ENCODE measurements around the gene GNL2.
A peak's percentile ranks its signal among the peaks of the same experiment; 100 is the strongest.
"Not testable (repeated sequence)": the region's sequence is repeated elsewhere in the genome, so short reads cannot be mapped to it uniquely, and the experiment has no call there.

Gene GNL2

DNA sequence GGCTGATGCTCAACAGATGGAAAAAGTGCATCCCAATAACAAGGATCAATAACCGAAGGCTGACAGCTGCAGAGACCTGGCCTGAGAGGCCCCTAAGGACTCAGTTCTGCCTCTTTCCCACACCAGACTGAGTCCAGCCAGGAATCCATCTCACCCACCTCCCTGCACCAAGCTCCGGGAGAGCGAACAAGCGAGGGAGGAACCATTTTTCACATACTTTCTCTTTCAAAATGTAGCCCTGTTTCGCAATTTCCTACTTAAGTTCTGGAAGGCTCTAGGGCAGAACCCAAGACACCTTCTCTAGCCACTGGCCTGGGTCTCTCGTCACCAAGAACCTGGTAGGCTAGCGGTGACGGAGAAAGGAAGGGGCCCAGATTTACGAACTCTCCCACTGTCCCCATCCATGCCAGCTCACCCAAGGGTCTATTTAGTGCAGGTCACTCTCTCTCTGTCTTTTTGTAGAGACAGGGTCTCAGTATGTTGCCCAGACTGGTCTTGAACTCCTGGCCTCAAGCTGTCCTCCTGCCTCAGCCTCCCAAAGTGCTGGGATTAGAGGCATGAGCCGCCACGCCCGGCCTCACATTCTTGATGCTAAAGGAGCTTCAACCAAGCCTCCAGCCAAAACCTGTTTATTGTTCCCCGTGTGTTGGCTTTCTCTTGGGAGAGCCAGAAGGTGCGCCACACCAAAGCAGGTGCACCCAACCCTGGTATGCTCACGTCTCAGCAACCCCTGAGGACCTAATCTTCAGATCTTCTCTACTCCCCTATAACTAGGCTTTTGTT, 10.9 kb upstream of the GNL2 start:
- DNase-seq = no peak

DNA sequence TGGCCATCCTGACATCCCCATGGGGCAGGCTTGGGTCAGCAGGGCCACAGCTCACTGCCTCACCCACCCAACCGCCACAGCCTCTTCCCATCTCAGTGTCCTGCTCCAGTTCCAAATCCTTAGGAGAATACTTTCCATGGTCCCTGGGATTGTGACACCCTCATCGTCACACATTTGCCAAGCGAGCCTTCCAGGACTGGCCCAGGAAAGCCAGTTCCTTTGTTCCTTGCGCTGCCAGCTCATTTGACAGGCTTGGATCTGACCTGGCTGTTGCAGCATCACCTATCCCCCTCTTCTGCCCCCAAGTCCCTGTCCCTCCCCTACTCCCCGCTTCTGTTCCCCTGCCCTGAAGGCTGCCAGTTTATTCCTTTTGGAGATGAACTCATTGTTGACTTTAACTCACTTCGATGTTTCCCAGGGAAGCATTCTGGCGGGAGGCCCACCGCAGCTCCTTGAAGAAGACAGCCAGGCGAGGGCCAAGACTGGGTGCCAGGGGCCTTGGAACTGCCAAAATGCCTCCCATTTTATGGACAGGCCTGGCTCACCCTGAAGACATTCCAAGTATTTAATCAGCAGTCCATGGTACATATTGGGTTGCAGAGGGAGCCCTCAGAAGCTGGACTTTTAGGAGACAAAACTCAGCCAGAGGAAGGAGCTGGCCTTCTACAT, 10.2 kb upstream of the GNL2 start:
- DNase-seq = no peak

GRCh38 chr1:37605061-37605650, 9.4 kb upstream of the GNL2 start:
- no peak for DNase-seq

DNA sequence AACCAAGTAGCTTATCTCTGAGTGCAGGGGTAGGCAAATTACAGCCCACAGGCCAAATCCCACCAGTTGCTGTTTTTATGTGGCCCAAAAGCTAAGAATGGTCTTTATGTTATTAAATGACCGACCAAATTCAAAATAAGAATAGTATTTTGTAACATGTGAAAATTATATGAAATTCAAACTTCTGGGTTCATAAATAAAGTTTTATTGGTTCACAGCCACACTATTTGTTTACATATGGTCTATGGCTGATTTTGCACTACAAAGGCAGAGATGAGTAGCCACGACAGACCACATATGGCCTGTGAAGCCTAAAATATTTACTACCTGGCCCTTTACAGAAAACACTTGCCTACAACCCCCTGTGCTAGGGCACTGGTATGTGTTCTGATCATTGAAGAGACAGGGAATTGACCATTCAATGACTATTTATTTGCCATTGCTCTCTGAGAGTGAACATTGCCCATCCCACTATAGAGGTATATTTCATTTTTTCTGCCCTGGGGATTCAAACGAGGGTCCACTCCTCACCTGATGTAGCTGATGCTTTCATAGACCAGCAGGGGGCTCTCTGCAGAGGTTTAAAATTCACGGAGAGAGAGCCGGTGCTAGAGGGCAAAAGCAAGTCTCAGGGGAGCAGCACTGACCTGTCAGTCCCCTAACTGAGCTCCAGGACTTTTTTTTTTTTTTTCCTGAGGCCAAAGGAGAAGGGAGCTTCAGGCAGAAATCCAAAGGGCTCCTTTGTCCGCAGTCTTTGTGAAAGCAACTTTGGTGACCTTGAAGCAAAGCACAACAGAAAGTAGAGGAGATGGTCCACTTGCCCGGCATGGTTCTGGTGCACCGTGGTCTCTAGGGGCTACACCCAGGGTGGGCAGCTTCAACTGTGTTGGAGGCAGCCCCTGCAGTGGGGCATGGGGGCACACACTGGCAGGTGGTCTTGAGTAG, 7.3 kb upstream of the GNL2 start:
- peak; percentile 6 for DNase-seq

GRCh38 chr1:37601441-37601840, 5.7 kb upstream of the GNL2 start:
- no peak for DNase-seq

GRCh38 chr1:37599940-37600339, 4.2 kb upstream of the GNL2 start:
- DNase-seq = peak; percentile 2

DNA sequence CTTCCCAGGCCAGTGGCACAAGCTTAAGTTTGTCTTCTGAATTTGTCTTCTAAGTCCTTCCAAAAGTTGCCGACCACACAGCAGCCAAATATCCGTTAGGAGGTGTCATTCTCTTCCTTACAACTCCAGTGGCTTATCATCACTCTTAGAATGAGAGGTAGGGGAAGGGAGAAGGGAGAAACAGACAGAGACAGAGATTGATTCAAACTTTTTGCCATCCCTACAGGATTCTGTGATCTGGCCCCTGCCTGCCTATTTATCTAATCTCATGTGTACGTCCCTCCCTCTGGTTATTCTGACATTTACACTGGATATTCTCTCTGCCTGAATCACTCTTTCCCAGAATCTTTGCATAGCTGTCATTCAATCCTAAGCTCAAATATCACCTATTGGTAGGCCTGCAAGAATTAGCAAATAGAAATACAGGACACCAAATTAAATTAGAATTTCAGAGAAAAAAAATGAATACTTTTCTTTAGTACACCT, 488 bp upstream of the GNL2 start:
- no peak for DNase-seq

- no peak for DNase-seq
Observed at GRCh38 chr1:37593726-37594125, 2.0 kb downstream of the GNL2 start.

- DNase-seq = no peak
Observed at GRCh38 chr1:37588939-37589338, 6.8 kb downstream of the GNL2 start.

GRCh38 chr1:37584544-37584943, 11.2 kb downstream of the GNL2 start:
- DNase-seq = not testable (repeated sequence)

- DNase-seq = no peak
Observed at GRCh38 chr1:37575692-37576091, 20.0 kb downstream of the GNL2 start.

GRCh38 chr1:37574834-37575480, 20.8 kb downstream of the GNL2 start:
- no peak for DNase-seq

DNA sequence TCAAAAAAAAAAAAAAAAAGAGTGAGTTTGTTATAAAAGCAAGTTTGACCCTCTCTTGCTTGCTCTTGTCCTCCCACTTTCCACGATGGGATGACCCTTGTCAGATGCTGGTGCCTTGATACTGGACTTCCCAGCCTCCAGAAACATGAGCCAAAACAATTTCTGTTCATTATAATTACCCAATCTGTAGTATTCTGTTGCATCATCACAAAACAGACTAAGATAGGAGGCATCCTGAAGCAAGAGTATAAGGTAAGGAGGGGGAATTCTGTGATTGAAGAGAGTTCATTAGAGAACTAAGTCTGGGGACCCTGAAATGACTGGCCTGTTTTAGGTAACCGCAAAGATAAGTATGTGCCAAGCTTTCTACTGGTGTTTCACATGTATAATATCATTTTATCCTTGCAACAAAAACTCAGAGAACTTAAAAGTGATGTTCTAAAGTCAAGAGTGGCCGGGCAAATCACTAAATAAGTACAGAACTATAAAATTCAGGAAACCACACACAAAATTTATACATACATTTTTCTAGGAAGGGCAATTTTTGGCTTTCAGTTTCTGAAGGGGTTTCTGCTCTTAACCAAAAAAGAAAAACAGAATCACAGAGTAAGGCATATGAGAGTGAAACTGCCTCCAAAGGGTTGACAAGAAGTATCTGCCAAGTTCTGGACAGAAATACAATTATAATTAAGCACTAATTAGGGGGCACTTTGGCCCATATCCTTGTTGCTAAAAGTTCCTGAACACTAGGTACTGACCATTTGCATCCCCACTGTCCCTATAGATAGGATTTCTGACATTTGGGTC, 25.0 kb downstream of the GNL2 start:
- DNase-seq = no peak

DNA sequence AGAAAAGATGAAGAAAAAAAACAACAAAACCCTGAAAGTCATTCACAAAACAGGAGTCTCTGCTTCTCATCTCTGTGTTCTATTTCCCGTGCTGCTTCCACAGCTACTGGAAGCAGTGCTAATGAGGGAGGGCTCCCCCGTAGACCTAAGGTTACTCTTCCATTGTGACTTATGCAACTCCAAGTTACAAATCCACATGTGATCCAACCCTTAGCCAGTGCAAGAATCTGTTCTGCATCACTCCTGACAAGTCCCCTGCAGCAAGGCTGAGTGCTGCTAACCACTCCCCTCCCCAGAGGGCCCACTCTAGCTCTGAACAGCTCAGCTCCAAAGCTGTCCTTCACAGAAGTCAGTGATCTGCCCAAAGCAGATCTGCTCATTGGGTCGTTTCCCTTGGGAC, 28.7 kb downstream of the GNL2 start:
- DNase-seq = no peak

- no peak for DNase-seq
Observed at GRCh38 chr1:37564892-37565291, 30.8 kb downstream of the GNL2 start.

- DNase-seq = no peak
Observed at GRCh38 chr1:37562984-37563383, 32.8 kb downstream of the GNL2 start.

DNA sequence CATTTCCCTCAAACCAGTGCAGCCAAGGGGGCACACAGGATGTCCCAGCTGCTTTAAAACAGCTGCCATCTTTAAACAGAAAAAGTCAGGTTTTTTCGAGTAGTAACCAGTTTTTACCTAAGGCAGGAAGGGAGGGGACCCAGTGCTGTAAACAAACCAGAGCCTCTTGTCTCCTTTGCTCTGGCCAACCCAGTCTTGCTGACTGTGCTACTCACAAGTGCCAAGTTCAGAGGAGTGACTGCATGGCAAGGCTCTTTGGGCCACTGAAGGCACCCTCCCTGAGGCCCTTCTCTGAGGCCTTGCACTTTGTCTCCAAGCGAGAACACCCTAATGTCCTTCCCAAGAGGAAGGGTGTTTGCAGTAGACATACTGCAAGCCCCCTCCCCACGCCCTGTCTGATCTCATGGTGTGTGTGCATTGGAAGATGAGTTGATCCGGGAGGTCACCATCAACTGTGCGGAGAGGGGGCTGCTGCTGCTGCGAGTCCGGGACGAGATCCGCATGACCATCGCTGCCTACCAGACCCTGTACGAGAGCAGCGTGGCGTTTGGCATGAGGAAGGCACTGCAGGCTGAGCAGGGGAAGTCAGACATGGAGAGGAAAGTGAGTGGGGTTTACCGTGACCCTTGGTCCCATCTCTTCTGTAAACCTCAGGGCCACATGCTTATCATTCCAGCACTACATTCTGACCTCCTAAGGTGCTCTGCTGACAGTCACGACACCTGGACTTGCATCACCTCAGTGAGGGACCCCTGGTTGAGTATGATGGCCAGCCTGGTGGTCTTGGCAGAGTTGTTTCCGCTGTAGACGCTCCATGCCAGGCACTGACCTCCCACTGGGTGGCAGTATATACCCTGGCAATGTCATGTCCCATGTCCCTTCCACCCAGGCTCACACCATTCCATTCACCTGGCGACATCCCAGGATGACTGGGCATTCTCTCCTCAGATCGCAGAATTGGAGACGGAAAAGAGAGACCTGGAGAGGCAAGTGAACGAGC, 34.3 kb downstream of the GNL2 start:
- DNase-seq = no peak

DNA sequence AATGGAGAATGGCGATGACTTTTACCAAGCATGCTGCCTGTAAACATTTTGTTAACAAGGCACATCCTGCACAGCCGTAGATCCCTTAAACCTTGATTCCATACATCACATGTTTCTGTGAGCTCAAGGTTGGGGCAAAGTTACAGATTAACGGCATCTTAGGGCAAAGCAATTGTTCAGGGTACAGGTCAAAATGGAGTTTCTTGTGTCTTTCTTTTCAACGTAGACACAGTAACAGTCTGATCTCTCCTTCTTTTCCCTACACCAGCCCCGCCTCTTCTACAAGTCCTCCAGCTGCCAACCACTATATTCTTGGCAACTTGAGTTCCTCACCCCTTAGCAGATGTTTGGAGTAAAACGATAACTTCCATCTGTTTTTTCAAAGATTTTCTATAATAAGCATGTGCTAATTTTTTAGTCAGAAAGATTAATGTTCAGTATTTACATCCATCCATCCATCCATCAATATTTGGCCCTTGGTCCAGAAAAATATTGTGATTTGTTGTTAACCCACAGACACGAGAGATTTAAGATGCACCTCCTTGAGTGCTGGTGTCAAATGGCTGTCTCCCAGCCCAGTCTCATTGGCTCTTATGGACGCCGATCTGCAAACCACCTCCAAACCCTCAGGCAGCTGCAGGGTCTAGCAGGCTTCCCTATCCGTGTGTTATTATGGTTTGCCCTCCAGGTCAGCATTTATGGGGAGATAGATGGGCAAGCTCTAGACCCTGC, 35.2 kb downstream of the GNL2 start:
- DNase-seq = peak; percentile 51

GRCh38 chr1:37559957-37560379, 35.8 kb downstream of the GNL2 start:
- DNase-seq = not testable (repeated sequence)
